AG09309 (cell line): ENCODE data around the gene MRAP2.

Experiments
- DNase-seq: peaks from one replicate; pipeline ENCODE4 v3.0.0-alpha.2; 2010; ENCODE audit warnings: low read depth
- H3K4me3 ChIP-seq: 2 replicates; pipeline ENCODE4 v1.5.1; 2011; ENCODE audit warnings: mild to moderate bottlenecking, low read depth, low read length, moderate library complexity; ENCODE audit not compliant: control insufficient read depth
- TF ChIP-seq, protein P1 (sequence below): IDR thresholded peaks from 2 replicates; pipeline ENCODE4 v1.5.1; 2011; ENCODE audit warnings: mild to moderate bottlenecking, low read depth, low read length, inconsistent platforms; ENCODE audit not compliant: insufficient read depth, control insufficient read depth; ENCODE audit errors: missing control alignments

MRAP2 gene, protein sequence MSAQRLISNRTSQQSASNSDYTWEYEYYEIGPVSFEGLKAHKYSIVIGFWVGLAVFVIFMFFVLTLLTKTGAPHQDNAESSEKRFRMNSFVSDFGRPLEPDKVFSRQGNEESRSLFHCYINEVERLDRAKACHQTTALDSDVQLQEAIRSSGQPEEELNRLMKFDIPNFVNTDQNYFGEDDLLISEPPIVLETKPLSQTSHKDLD

DNA sequence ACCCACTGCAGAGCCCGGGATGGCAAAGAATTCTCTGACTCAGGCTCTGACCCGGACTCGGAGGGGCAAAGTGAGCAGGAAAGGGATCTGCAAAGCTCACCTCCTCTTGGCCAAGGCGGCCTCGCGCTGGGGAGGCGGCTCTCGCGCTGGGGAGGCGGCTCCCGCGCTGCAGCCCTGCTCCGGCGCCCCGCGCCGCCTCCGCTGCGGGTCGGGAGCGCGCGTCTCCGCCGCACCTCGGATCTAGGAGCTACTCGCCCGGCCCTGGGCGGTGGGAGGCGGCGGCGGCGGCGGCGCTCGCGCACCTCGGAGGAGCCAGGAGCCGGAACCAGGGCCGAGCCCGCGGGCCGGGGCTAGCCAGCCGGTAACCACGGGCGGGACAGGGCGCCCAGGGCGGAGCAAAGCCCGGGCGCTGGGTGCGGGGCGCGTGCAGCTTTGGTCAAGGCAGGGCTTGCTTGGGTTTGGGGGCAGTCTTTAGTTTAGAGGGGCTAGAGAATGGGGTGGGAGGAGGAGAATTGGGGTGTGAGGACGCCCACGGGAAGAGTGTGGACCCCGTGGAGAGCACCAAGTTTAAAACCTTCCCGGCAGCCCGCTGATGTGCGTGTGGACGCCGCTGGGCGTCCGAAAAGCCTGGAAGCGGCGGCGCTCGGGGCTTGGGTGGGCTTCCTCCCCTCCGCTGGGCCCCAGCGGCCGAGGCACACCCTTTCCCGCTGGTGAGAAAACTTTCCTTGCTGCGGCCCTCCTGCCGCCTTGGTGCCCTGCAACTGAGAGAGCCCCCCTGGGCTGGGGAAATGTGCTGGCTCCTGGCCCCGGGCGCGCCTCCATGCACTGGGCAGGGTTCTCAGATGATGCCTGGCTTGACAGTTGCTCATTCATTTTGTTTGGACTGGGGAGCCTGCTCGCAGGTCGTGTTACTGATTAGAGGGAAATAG lies at the start of gene MRAP2:
MRAP2 (plus strand) TSS at position 250 of the 929 bp plus-strand sequence. CDS start 21,547 bp downstream, outside the sequence.
- peak within 1 kb of the TSS; percentile 65 for H3K4me3 ChIP-seq
- TF ChIP-seq, protein P1, sequence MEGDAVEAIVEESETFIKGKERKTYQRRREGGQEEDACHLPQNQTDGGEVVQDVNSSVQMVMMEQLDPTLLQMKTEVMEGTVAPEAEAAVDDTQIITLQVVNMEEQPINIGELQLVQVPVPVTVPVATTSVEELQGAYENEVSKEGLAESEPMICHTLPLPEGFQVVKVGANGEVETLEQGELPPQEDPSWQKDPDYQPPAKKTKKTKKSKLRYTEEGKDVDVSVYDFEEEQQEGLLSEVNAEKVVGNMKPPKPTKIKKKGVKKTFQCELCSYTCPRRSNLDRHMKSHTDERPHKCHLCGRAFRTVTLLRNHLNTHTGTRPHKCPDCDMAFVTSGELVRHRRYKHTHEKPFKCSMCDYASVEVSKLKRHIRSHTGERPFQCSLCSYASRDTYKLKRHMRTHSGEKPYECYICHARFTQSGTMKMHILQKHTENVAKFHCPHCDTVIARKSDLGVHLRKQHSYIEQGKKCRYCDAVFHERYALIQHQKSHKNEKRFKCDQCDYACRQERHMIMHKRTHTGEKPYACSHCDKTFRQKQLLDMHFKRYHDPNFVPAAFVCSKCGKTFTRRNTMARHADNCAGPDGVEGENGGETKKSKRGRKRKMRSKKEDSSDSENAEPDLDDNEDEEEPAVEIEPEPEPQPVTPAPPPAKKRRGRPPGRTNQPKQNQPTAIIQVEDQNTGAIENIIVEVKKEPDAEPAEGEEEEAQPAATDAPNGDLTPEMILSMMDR: no peak
- no peak for DNase-seq

DNA sequence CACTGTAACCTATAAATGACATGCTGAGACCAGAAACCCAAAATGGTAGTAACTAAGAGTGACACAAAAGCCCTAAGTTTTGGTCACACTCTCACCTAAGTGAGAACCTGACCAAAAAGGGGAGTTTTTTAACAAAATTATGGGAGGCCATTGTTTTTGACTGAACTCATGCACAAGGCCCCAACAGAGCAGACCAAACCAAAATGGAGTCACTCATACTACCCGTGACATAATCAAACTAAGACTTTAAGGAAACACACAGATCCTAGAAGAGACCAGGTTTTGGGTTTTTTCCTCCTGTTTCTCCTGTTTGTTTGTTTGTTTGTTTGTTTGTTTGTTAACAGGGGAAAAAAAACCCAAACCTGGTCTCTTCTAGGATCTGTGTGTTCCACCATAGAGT lies 49.2 kb upstream of the MRAP2 start:
- no peak overlapping the region for H3K4me3 ChIP-seq
- TF ChIP-seq, protein P1: no peak
- DNase-seq: no peak

DNA sequence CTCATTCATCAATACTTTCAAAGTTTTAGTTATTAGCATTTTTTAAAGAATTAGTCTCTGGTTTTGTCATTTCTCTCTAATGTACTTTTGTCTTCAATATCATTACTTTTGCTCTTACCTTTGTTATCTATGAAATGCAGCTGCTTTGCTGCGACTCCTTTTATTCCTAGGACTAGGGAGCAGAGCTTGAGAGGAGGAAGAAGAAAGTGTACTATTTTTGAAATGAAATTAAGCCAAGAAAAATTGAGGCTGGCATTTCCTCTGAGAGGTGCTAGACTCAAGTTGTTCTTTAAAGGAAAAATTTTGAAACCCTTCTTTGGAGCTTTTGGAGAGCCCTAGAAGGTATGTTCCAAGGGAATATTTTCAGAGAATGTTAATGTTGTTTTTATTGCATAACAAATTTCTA lies 48.3 kb upstream of the MRAP2 start:
- DNase-seq: no peak
- TF ChIP-seq, protein P1: no peak
- H3K4me3 ChIP-seq: no peak overlapping the region

DNA sequence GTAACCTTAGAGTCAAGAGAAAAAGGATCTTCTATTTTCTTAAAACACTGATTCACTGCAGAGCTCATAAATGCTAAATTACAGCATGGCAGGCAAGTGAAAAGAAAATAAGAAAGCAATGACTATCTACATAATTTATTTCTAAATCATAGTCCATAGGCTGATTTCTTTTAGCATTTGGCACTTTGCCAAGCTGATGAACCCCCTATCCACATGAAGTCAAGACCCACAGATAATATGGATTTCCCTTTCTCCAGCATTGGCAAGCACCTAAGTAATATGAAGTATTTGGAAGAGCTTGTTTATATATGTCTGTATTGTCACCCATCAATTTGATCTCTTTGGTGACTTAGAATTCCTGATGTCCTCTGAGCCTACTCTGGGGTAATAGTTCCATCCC lies 47.9 kb upstream of the MRAP2 start:
- no peak overlapping the region for H3K4me3 ChIP-seq
- TF ChIP-seq, protein P1: no peak
- no peak for DNase-seq

DNA sequence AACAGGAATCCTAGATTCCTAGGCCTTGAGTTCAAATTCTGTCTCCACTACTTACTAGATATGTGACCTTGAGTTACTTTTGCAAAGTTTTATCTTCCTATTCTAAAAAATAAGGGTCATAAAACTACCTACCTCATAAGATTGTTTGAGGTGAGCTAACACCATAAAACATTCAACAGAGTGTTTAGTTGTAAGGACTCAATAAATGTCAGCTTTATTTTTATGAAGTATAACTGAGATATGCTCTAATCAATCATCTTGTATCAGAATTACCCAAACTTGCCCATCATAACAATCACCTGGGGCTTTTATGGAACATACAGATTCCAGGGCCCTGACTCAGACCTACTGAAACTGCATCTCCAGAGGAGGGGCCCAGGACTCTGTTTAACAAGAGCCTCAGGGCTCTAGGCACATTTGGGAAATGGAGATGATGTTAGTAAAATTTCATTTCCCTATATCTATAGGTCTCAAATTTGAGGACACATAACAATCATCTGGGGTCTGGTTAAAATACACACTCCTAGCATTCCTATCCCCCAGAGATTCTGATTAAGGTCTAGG lies 35.5 kb upstream of the MRAP2 start:
- H3K4me3 ChIP-seq: no peak overlapping the region
- DNase-seq: no peak
- TF ChIP-seq, protein P1: no peak

DNA sequence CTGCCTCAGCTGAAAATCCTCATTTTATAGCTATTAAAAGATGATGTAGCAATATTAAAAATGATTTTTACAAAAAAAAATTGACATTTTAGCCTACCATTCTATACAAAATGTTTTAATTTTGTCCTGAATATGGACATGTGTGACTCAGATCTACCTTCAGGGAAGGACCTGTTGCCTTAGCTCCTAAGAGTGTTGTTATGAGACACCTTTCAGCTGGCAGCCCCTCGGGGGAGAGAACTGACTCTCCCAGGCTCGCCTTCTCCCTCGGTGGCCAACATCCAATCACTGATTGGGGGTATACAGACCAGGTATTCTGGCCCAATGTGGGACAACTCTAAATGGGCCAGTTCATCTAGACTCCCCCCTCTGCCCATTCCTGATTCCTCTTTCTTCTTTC lies 32.5 kb upstream of the MRAP2 start:
- TF ChIP-seq, protein P1: no peak
- no peak for DNase-seq
- H3K4me3 ChIP-seq: no peak overlapping the region
